Measurements from ENCODE around the gene GOLPH3. TPM values are rescaled to one million over a fixed set of nuclear protein-coding genes. Genes with fewer than 3 reads are reported as not detected.

The GOLPH3 gene
- total RNA-seq, 1 experiment from 2014 or later, result 69.2 TPM

- no TSS peak for BruUV-seq (replicated peaks)
- Histone ChIP-seq H2AFZ (ENCODE audit: low read depth, low read length, poor library complexity, severe bottlenecking) (no peak overlapping the region), H3K9me2 (ENCODE audit: insufficient read depth) (no peaks in the 10 kb centered on the region), H3K27me3 (ENCODE audit: insufficient read depth, low read length) (no peaks in the 10 kb centered on the region), H3K9me3 (ENCODE audit: control insufficient read depth in 1 of 2, insufficient read depth in 1 of 2, low read depth in 1 of 2, low read length in 2 of 2) (no peaks in the 10 kb centered on the region), H3K27ac (ENCODE audit: low read depth, low read length) (no peak overlapping the region), H3K79me2 (ENCODE audit: insufficient read depth, low read length) (peaks cover 90% of the 10 kb centered on the region), H3K4me2 (ENCODE audit: low read length) (no peak overlapping the region), H3K9ac (ENCODE audit: low read length) (no peak overlapping the region), H3K4me3 (replicated peaks in 1 of 2; ENCODE audit: low read depth in 1 of 2, low read length in 2 of 2) (no peak overlapping the region), H3K4me1 (ENCODE audit: control insufficient read depth in 1 of 2, insufficient read depth in 2 of 2, low read length in 2 of 2) (peaks cover 0 to 2% of the 10 kb centered on the region in 2 experiments; a peak in 1 of 4 replicates), H4K20me1 (ENCODE audit: insufficient read depth) (peaks cover 46% of the 10 kb centered on the region; the same call in 1 of the 2 replicates), H3K36me3 (ENCODE audit: control insufficient read depth in 1 of 2, insufficient read depth in 2 of 2, low read length in 2 of 2) (peaks cover 0 to 3% of the 10 kb centered on the region in 2 experiments; a peak in 1 of 4 replicates)
- intact Hi-C loops (cut with micrococcal nuclease), result no loop called here
- ChIA-PET RAD21 (ENCODE audit: low non-redundant PET in 1 of 2, low total read pairs in 2 of 2, uncharacterized antibody in 2 of 2, unreplicated experiment in 2 of 2) (no interaction called here), POLR2A (no interaction called here), CTCF (no interaction called here)
- DNase-seq (ENCODE audit: low read depth, low spot score), result no peak
- no peak for ATAC-seq
- TF ChIP-seq SIN3A (IDR thresholded peaks at IDR 0.05; ENCODE audit: low read depth) (no peak), ZFX (IDR thresholded peaks at IDR 0.05) (no peak), EZH2phosphoT487 (IDR thresholded peaks at IDR 0.05; ENCODE audit: borderline replicate concordance) (no peak), ATF3 (IDR thresholded peaks at IDR 0.05) (no peak), CTCF (IDR thresholded peaks at IDR 0.05 in 2 of 3, conservative IDR thresholded peaks at IDR 0.05 in 1 of 3; ENCODE audit: borderline replicate concordance in 1 of 3, insufficient read depth in 1 of 3, low read depth in 2 of 3, low read length in 2 of 3) (no peak), EGR1 (IDR thresholded peaks at IDR 0.05; ENCODE audit: low read depth) (no peak), CEBPB (IDR thresholded peaks at IDR 0.05; ENCODE audit: low read depth) (no peak), CBX3 (IDR thresholded peaks at IDR 0.05; ENCODE audit: low read depth) (no peak), JUND (IDR thresholded peaks at IDR 0.05) (no peak), POLR2AphosphoS5 (IDR thresholded peaks at IDR 0.05; ENCODE audit: low read depth, low read length) (no peak), SP1 (IDR thresholded peaks at IDR 0.05; ENCODE audit: low read depth) (no peak), ELF1 (IDR thresholded peaks at IDR 0.05; ENCODE audit: borderline replicate concordance, low read depth) (no peak), ZNF274 (IDR thresholded peaks at IDR 0.05; ENCODE audit: low read depth, low read length) (no peak), EZH2 (IDR thresholded peaks at IDR 0.05) (no peak), REST (IDR thresholded peaks at IDR 0.05; ENCODE audit: low read depth) (no peak), TCF7L2 (IDR thresholded peaks at IDR 0.05; ENCODE audit: borderline replicate concordance, extremely low read depth, insufficient read depth, insufficient read length) (no peak)
Observed at GRCh38 chr5:32147236-32147635, 26.9 kb downstream of the GOLPH3 start.

Data from HCT116 (cell line).